ENCODE measurements around the gene HMG20A. TPM values are rescaled to one million over a fixed set of nuclear protein-coding genes. Genes with fewer than 3 reads are reported as not detected.

Gene HMG20A
- polyA plus RNA-seq, 3 donors, result 11.6 to 26.4 (median 17.7) TPM

DNA sequence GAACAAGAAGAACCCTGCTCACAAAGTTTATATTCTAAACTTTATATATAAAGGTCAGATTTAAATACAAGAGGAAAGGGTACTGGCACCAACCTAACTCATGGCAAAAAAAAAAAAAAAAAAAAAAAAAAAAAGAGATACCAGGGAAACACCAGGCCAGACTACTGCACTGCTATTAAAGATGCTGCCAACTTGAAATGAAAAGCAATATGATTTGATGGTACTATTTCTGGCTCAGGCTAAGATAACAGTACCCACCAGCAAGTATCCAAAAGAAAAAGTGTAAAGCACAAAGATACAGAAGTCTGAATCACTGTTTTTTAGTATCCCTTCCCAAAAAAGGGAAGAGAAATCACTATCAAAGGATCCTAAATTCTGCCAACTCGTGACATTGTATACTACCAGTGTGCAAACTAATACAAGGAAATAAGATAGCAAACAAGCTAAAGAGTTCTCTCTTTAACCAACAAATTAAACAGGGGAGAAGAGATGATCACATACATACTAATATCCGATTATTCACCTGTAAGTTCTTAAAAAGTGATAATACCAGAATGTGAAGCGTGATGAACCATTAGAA lies 29.2 kb upstream of the HMG20A start:
- Mint-ChIP-seq H3K9me3 (peaks cover 9 to 20% (median 17%) of the 10 kb centered on the region in 7 donors), H3K4me1 (peaks cover 14% of the 10 kb centered on the region), H3K36me3 (peaks cover 0 to 3% of the 10 kb centered on the region in 2 donors), H3K27me3 (ENCODE audit: low read depth in 3 of 3) (peaks cover 0 to 5% (median 0%) of the 10 kb centered on the region in 3 donors), H3K4me3 (no peak overlapping the region), H3K27ac (no peak overlapping the region)
- H3K27ac ChIP-seq (ENCODE audit: low read depth in 1 of 2, low read length in 2 of 2), result no peak overlapping the region
- H3K9me3 ChIP-seq (replicated peaks in 1 of 2; ENCODE audit: control insufficient read depth in 1 of 2, insufficient read depth in 1 of 2, low read length in 2 of 2), result peaks cover 4 to 16% of the 10 kb centered on the region in 2 donors
- H4K20me1 ChIP-seq (ENCODE audit: insufficient read depth, low read length), result peaks cover 7% of the 10 kb centered on the region
- H3K36me3 ChIP-seq (replicated peaks in 1 of 2; ENCODE audit: control insufficient read depth in 1 of 2, insufficient read depth in 2 of 2, low read length in 2 of 2), result no peaks in the 10 kb centered on the region
- H3K79me2 ChIP-seq (ENCODE audit: insufficient read depth, low read length), result peaks cover 18% of the 10 kb centered on the region
- H3K4me1 ChIP-seq (ENCODE audit: control insufficient read depth in 1 of 2, insufficient read depth in 2 of 2, low read length in 2 of 2), result peaks cover 0 to 4% of the 10 kb centered on the region in 2 donors
- intact Hi-C loops (cut with micrococcal nuclease), result no loop called here
- no peak for DNase-seq
- H3K9ac ChIP-seq (ENCODE audit: insufficient read depth, low read length, poor library complexity, severe bottlenecking), result no peak overlapping the region
- TF ChIP-seq, protein P1, sequence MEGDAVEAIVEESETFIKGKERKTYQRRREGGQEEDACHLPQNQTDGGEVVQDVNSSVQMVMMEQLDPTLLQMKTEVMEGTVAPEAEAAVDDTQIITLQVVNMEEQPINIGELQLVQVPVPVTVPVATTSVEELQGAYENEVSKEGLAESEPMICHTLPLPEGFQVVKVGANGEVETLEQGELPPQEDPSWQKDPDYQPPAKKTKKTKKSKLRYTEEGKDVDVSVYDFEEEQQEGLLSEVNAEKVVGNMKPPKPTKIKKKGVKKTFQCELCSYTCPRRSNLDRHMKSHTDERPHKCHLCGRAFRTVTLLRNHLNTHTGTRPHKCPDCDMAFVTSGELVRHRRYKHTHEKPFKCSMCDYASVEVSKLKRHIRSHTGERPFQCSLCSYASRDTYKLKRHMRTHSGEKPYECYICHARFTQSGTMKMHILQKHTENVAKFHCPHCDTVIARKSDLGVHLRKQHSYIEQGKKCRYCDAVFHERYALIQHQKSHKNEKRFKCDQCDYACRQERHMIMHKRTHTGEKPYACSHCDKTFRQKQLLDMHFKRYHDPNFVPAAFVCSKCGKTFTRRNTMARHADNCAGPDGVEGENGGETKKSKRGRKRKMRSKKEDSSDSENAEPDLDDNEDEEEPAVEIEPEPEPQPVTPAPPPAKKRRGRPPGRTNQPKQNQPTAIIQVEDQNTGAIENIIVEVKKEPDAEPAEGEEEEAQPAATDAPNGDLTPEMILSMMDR (IDR thresholded peaks at IDR 0.05), result no peak
- no CpG with 5 or more reads among the region's 3 CpGs for WGBS (ENCODE audit: insufficient coverage)
- no peak overlapping the region for H3K4me3 ChIP-seq (replicated peaks in 1 of 3; ENCODE audit: low read depth in 2 of 3, low read length in 3 of 3)
- no peak overlapping the region for H3K4me2 ChIP-seq (replicated peaks; ENCODE audit: extremely low read depth, low read length, poor library complexity, severe bottlenecking)
- no peak overlapping the region for H2AFZ ChIP-seq (ENCODE audit: insufficient read depth, low read depth, low read length, poor library complexity, severe bottlenecking)
- no peaks in the 10 kb centered on the region for H3K27me3 ChIP-seq (ENCODE audit: control insufficient read depth in 2 of 2, insufficient read depth in 2 of 2, low read length in 2 of 2)

DNA sequence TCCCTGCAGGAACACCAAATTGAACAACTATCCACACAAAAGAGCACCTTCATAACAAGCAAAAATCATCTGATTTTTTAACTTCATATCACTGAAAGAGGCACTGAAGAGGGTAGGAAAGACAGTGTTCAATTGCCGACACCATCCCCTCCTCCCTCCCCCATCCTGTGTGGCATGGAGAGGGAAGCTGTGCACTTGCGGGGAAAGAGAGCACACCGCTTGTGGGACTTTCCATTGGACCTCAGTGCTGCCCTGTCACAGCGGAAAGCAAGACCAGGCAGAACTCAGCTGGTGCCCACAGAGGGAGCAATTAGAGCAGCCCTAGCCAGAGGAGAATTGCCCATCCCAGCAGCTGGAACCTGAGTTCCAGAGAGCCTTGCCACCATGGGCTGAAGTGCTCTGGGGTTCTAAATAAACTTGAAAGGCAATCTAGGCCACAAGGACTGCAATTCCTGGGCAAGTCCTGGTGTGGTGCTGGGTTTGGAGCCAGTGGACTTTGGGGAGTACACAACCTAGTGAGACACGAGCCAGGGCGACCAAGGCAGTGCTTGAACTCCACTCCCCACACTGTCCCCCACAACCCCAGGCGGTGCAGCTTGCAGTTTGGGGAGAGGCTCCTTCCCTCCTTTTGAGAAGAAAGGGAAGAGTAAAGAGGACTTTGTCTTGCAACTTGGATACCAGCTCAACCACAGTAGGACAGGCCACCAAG lies 27.8 kb upstream of the HMG20A start:
- Mint-ChIP-seq H3K4me3 (no peak overlapping the region), H3K27ac (no peak overlapping the region), H3K36me3 (peaks cover 0 to 4% of the 10 kb centered on the region in 2 donors), H3K27me3 (ENCODE audit: low read depth in 3 of 3) (peaks cover 0 to 4% (median 0%) of the 10 kb centered on the region in 3 donors), H3K4me1 (peaks cover 3% of the 10 kb centered on the region), H3K9me3 (peaks cover 14 to 26% (median 19%) of the 10 kb centered on the region in 7 donors)
- no peak overlapping the region for H3K9ac ChIP-seq (ENCODE audit: insufficient read depth, low read length, poor library complexity, severe bottlenecking)
- no peak overlapping the region for H3K4me3 ChIP-seq (replicated peaks in 1 of 3; ENCODE audit: low read depth in 2 of 3, low read length in 3 of 3)
- DNase-seq, result no peak
- 100% methylated on average over 1 of the region's 7 CpGs for WGBS (ENCODE audit: insufficient coverage)
- H3K79me2 ChIP-seq (ENCODE audit: insufficient read depth, low read length), result peaks cover 18% of the 10 kb centered on the region
- peaks cover 4 to 16% of the 10 kb centered on the region in 2 donors for H3K9me3 ChIP-seq (replicated peaks in 1 of 2; ENCODE audit: control insufficient read depth in 1 of 2, insufficient read depth in 1 of 2, low read length in 2 of 2)
- H3K27me3 ChIP-seq (ENCODE audit: control insufficient read depth in 2 of 2, insufficient read depth in 2 of 2, low read length in 2 of 2), result no peaks in the 10 kb centered on the region
- TF ChIP-seq, protein P1 (IDR thresholded peaks at IDR 0.05), result no peak
- H4K20me1 ChIP-seq (ENCODE audit: insufficient read depth, low read length), result peaks cover 4% of the 10 kb centered on the region
- no peak overlapping the region for H3K27ac ChIP-seq (ENCODE audit: low read depth in 1 of 2, low read length in 2 of 2)
- H3K4me1 ChIP-seq (ENCODE audit: control insufficient read depth in 1 of 2, insufficient read depth in 2 of 2, low read length in 2 of 2), result no peaks in the 10 kb centered on the region
- intact Hi-C loops (cut with micrococcal nuclease), result no loop called here
- H3K4me2 ChIP-seq (replicated peaks; ENCODE audit: extremely low read depth, low read length, poor library complexity, severe bottlenecking), result no peak overlapping the region
- H2AFZ ChIP-seq (ENCODE audit: insufficient read depth, low read depth, low read length, poor library complexity, severe bottlenecking), result no peak overlapping the region
- no peaks in the 10 kb centered on the region for H3K36me3 ChIP-seq (replicated peaks in 1 of 2; ENCODE audit: control insufficient read depth in 1 of 2, insufficient read depth in 2 of 2, low read length in 2 of 2)

All from CD14-positive monocyte (primary cell).